ENCODE data around the gene GEMIN8.

Gene GEMIN8, protein sequence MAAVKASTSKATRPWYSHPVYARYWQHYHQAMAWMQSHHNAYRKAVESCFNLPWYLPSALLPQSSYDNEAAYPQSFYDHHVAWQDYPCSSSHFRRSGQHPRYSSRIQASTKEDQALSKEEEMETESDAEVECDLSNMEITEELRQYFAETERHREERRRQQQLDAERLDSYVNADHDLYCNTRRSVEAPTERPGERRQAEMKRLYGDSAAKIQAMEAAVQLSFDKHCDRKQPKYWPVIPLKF

DNA sequence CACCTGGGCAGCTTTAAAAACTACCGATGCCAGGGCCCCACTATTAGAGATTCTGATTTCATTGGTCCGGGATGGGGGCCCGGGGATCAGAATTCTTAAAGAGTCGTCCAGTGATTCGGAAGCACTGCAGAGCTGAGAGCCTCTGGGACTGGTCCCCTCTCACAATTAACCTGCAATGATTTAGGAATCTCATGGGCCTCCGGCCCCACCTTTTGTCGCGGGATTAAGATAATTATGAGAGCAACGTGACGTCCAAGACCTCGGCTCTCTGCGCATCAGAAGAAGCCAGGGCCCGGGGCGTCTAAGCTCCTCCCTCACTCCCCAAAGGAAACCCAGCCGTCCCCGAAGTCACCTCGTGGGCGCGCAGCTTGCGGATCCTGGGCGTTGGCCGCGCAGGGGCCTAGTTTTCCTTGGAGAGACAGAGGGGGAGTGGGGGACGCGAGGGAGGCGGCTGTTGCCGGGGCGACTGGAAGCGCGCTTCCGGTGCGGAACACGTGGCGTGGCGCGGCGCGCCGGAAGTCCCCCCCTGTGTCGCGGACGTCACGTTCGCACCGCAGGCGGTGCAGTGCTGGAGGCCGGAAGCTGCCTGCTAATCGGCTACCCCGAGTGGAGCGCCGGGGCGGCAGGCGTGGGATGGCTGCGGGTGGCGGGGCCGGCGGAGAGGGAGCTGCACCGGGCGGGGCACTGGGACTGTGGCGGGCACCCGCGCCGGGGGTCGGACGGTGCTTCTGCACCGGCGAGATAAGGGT lies at the start of gene GEMIN8:
TSS of gene GEMIN8 (minus strand) at position 468 of the 749 bp plus-strand sequence. CDS start 8,414 bp downstream, outside the sequence.
- H3K27me3 ChIP-seq (ENCODE audit: control insufficient read depth in 5 of 5, insufficient read depth in 4 of 5, low read length in 5 of 5), result peaks cover 0 to 4% (median 0%) of the 10 kb centered on the region in 5 donors
- H3K27ac ChIP-seq (ENCODE audit: low read depth, low read length), result peak within 1 kb of the TSS; percentile 73
- H3K4me1 ChIP-seq (ENCODE audit: control insufficient read depth in 5 of 5, insufficient read depth in 5 of 5, low read length in 5 of 5), result peaks cover 0 to 31% (median 24%) of the 10 kb centered on the region in 5 donors
- H3K36me3 ChIP-seq (ENCODE audit: control insufficient read depth in 5 of 5, insufficient read depth in 5 of 5, low read length in 5 of 5), result peaks cover 0 to 2% (median 0%) of the 10 kb centered on the region in 5 donors
- H3K9me3 ChIP-seq (ENCODE audit: control insufficient read depth in 5 of 5, low read length in 5 of 5), result no peaks in the 10 kb centered on the region
- H3K9ac ChIP-seq (ENCODE audit: low read length in 5 of 5), result peak within 1 kb of the TSS in 4 of 5 donors; percentile 42 to 82 (median 82)
- peak within 1 kb of the TSS; percentile 73 to 83 (median 80) for H3K4me3 ChIP-seq (ENCODE audit: low read depth in 1 of 5, low read length in 5 of 5)

DNA sequence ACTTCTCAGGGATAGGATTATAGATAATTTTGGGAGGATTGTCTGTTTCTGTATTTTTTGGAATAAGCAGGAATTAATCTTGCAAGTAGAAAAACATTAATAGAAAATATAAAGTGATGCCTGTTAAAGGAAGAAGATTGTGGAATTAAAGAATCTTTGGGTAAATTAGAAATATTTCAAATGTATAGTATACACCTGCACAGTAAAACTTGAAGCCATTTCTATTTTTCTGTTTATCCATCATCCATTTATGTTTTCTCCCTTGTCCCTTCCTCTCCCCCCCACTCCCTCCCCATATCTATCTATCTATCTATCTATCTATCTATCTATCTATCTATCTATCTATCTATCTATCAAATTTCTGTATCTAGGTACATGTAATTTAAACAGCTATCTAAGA lies 46.9 kb upstream of the GEMIN8 start:
- no peaks in the 10 kb centered on the region for H3K36me3 ChIP-seq (ENCODE audit: control insufficient read depth in 5 of 5, insufficient read depth in 5 of 5, low read length in 5 of 5)
- H3K4me1 ChIP-seq (ENCODE audit: control insufficient read depth in 5 of 5, insufficient read depth in 5 of 5, low read length in 5 of 5), result no peaks in the 10 kb centered on the region
- H3K9ac ChIP-seq (ENCODE audit: low read length in 5 of 5), result no peak overlapping the region
- H3K4me3 ChIP-seq (ENCODE audit: low read depth in 1 of 5, low read length in 5 of 5), result no peak overlapping the region
- no peaks in the 10 kb centered on the region for H3K9me3 ChIP-seq (ENCODE audit: control insufficient read depth in 5 of 5, low read length in 5 of 5)
- H3K27ac ChIP-seq (ENCODE audit: low read depth, low read length), result no peak overlapping the region
- H3K27me3 ChIP-seq (ENCODE audit: control insufficient read depth in 5 of 5, insufficient read depth in 4 of 5, low read length in 5 of 5), result peaks cover 0 to 2% (median 0%) of the 10 kb centered on the region in 5 donors

DNA sequence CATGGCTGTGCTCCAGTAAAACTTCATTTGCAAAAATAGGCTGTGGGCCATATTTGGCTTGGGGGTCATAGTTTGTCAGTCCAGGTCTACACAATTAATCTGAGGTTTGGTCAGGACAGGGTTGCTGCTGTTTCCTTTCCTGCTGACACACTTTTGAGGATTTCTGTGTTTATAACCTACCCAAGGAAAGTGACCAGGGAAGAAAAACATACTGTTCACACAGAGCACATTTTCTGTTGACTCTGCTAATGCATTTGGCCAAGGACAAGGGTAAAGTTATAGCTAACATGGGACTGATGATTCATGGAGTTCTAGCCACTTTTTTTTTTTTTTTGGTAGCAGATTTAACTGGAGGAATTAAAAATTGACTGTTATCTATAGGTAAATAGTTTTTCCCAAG lies 43.9 kb upstream of the GEMIN8 start:
- Histone ChIP-seq H3K27me3 (ENCODE audit: control insufficient read depth in 5 of 5, insufficient read depth in 4 of 5, low read length in 5 of 5) (peaks cover 0 to 10% (median 4%) of the 10 kb centered on the region in 5 donors), H3K27ac (ENCODE audit: low read depth, low read length) (no peak overlapping the region), H3K9me3 (ENCODE audit: control insufficient read depth in 5 of 5, low read length in 5 of 5) (no peaks in the 10 kb centered on the region), H3K36me3 (ENCODE audit: control insufficient read depth in 5 of 5, insufficient read depth in 5 of 5, low read length in 5 of 5) (no peaks in the 10 kb centered on the region), H3K4me1 (ENCODE audit: control insufficient read depth in 5 of 5, insufficient read depth in 5 of 5, low read length in 5 of 5) (no peaks in the 10 kb centered on the region), H3K9ac (ENCODE audit: low read length in 5 of 5) (no peak overlapping the region), H3K4me3 (ENCODE audit: low read depth in 1 of 5, low read length in 5 of 5) (no peak overlapping the region)

DNA sequence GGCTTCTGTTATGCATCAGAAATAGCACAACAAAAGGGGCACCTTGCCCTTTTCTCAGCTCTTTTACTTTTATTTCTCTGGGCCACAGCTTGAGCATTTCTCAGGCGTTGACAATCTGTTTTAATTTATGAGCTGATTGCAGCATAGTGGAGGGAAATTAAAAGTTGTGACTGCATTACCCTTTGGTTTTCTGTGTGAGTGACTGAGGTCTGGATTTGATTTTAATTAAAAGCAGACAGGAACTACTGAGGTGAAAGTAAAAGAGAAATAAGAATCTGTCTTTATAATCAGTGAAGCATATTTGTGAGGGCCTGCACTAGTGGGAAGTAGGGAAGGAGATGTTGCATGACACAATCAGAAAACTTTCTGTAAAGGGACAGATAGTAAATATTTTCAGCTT lies 43.4 kb upstream of the GEMIN8 start:
- Histone ChIP-seq H3K27me3 (ENCODE audit: control insufficient read depth in 5 of 5, insufficient read depth in 4 of 5, low read length in 5 of 5) (peaks cover 0 to 10% (median 4%) of the 10 kb centered on the region in 5 donors), H3K9ac (ENCODE audit: low read length in 5 of 5) (no peak overlapping the region), H3K4me3 (ENCODE audit: low read depth in 1 of 5, low read length in 5 of 5) (no peak overlapping the region), H3K4me1 (ENCODE audit: control insufficient read depth in 5 of 5, insufficient read depth in 5 of 5, low read length in 5 of 5) (no peaks in the 10 kb centered on the region), H3K27ac (ENCODE audit: low read depth, low read length) (no peak overlapping the region), H3K9me3 (ENCODE audit: control insufficient read depth in 5 of 5, low read length in 5 of 5) (no peaks in the 10 kb centered on the region), H3K36me3 (ENCODE audit: control insufficient read depth in 5 of 5, insufficient read depth in 5 of 5, low read length in 5 of 5) (no peaks in the 10 kb centered on the region)

DNA sequence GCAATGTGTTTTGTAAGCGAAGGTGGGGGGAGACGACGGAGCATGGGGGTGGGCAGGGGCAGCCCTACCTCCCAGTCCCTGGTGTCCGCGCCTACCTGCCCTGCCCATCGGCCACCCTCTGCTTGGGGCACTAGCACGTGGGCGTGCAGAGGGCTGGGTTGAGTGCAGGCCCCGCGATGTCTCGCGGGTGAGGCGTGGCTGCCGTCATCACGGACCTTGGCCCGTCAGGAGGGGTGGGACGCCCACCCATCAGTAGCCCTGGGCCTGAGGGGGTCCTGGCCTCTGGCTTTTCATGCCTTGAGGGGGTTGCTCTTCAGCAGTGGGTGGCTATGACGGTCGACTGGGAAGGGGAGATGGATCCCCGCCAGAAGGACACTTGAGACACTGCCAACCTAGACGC lies 36.1 kb upstream of the GEMIN8 start:
- H3K9ac ChIP-seq (ENCODE audit: low read length in 5 of 5), result no peak overlapping the region
- no peaks in the 10 kb centered on the region for H3K9me3 ChIP-seq (ENCODE audit: control insufficient read depth in 5 of 5, low read length in 5 of 5)
- no peaks in the 10 kb centered on the region for H3K36me3 ChIP-seq (ENCODE audit: control insufficient read depth in 5 of 5, insufficient read depth in 5 of 5, low read length in 5 of 5)
- peaks cover 3 to 28% (median 14%) of the 10 kb centered on the region in 5 donors for H3K27me3 ChIP-seq (ENCODE audit: control insufficient read depth in 5 of 5, insufficient read depth in 4 of 5, low read length in 5 of 5)
- no peaks in the 10 kb centered on the region for H3K4me1 ChIP-seq (ENCODE audit: control insufficient read depth in 5 of 5, insufficient read depth in 5 of 5, low read length in 5 of 5)
- H3K4me3 ChIP-seq (ENCODE audit: low read depth in 1 of 5, low read length in 5 of 5), result no peak overlapping the region
- no peak overlapping the region for H3K27ac ChIP-seq (ENCODE audit: low read depth, low read length)

DNA sequence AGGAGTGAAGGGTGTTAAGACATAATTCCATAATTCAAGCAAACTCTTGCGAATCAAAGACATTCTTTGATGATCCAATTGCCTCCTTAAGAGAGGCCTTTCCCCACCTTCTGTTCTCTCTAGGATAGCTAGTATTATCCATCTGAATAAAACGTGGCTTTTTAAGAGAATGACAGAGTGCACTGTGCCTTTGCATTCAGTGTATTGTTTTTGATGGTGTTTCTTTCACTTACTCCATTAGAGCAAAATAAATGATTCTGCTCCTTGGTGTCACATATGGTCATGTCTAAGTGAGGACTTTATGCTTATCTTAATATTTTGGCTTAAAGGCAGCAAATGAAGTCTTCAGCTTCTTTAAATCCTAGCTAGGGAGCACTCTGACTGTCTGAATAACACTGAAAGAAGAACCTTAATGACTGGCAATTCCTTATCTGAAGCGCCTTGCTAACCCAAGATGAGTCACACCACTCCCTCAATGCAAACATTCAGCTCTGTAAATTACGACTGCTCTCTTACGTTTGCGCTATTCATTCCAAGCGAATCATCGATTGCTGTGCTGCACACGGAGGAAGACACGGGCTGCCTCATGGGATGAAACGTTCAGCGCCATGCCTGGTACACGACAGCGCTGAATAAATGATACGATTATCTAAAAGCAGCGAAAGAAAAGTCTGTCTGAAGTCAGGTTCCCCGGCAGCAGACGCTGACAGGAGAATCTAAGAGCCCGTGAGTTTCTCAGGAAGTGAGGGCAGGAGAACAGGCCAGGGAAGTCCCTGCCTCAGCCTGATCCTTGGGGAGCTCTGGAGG lies 35.1 kb upstream of the GEMIN8 start:
- Histone ChIP-seq H3K9me3 (ENCODE audit: control insufficient read depth in 5 of 5, low read length in 5 of 5) (no peaks in the 10 kb centered on the region), H3K4me3 (ENCODE audit: low read depth in 1 of 5, low read length in 5 of 5) (no peak overlapping the region)

DNA sequence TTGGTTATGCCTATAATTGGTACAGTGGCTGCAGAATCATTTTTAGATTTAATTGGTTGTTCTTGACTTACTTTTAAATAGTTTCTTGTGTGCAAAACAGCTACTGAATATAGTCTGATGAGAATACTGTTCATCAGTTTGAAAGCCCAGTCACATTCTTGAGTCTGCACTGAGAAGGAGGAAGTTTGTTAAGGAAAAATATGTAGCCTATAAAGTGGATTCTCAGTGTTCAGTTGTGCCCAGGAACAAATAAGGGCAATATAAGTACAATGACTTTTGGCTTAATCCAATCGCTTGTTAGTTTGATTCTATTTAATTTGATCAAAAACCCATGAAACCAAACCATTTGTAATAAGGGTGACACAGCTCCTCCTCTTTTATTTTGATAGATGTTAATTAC lies 32.8 kb upstream of the GEMIN8 start:
- Histone ChIP-seq H3K4me3 (ENCODE audit: low read depth in 1 of 5, low read length in 5 of 5) (no peak overlapping the region), H3K36me3 (ENCODE audit: control insufficient read depth in 5 of 5, insufficient read depth in 5 of 5, low read length in 5 of 5) (no peaks in the 10 kb centered on the region), H3K4me1 (ENCODE audit: control insufficient read depth in 5 of 5, insufficient read depth in 5 of 5, low read length in 5 of 5) (no peaks in the 10 kb centered on the region), H3K9ac (ENCODE audit: low read length in 5 of 5) (no peak overlapping the region), H3K9me3 (ENCODE audit: control insufficient read depth in 5 of 5, low read length in 5 of 5) (no peaks in the 10 kb centered on the region), H3K27me3 (ENCODE audit: control insufficient read depth in 5 of 5, insufficient read depth in 4 of 5, low read length in 5 of 5) (peaks cover 3 to 33% (median 5%) of the 10 kb centered on the region in 5 donors), H3K27ac (ENCODE audit: low read depth, low read length) (no peak overlapping the region)

More for the DNA sequence above, 35.1 kb upstream of the GEMIN8 start:
- Histone ChIP-seq H3K4me1 (ENCODE audit: control insufficient read depth in 5 of 5, insufficient read depth in 5 of 5, low read length in 5 of 5) (no peaks in the 10 kb centered on the region), H3K27ac (ENCODE audit: low read depth, low read length) (no peak overlapping the region), H3K36me3 (ENCODE audit: control insufficient read depth in 5 of 5, insufficient read depth in 5 of 5, low read length in 5 of 5) (no peaks in the 10 kb centered on the region), H3K9ac (ENCODE audit: low read length in 5 of 5) (no peak overlapping the region), H3K27me3 (ENCODE audit: control insufficient read depth in 5 of 5, insufficient read depth in 4 of 5, low read length in 5 of 5) (peaks cover 3 to 31% (median 14%) of the 10 kb centered on the region in 5 donors)

DNA sequence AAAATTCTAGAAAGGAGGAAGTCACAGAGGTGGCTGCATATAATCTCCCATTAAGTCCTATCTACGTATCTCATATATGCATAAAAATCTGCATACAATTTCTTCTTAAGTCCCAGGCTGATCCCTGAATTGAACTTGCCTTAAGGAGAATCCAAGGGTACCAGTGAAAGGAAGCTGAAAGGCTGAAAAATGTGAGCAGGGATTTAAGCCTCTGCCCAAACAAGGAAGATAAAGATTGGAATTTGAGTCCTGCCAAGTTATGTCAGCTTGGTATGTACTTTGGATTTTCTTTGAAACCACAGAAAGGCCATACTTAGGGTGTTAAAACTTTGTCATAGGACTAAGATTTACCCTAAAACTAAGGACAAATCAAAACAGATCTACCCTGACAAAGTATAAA lies 26.5 kb upstream of the GEMIN8 start:
- H3K4me3 ChIP-seq (ENCODE audit: low read depth in 1 of 5, low read length in 5 of 5), result no peak overlapping the region
- no peaks in the 10 kb centered on the region for H3K36me3 ChIP-seq (ENCODE audit: control insufficient read depth in 5 of 5, insufficient read depth in 5 of 5, low read length in 5 of 5)
- H3K9ac ChIP-seq (ENCODE audit: low read length in 5 of 5), result no peak overlapping the region
- no peaks in the 10 kb centered on the region for H3K4me1 ChIP-seq (ENCODE audit: control insufficient read depth in 5 of 5, insufficient read depth in 5 of 5, low read length in 5 of 5)
- H3K27me3 ChIP-seq (ENCODE audit: control insufficient read depth in 5 of 5, insufficient read depth in 4 of 5, low read length in 5 of 5), result peaks cover 0 to 23% (median 7%) of the 10 kb centered on the region in 5 donors
- no peaks in the 10 kb centered on the region for H3K9me3 ChIP-seq (ENCODE audit: control insufficient read depth in 5 of 5, low read length in 5 of 5)
- H3K27ac ChIP-seq (ENCODE audit: low read depth, low read length), result no peak overlapping the region

DNA sequence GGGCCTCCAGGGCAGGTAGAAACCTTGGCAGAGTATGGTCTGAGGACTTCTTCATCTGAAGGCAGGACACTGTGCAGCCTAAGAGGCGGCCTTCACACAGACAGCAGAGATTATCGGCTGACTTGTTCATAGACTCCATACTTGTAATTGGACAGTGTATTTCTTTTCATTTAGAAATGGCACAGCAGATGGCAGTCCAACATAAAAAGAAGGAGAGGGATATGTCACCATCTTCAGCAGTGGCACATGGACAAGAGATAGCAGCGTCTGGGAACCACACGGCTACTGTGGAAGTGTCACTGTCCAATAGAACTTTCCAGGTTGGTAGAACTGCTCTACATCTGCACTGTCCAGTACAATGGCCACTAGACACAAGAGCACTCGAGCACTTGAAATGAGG lies 21.7 kb upstream of the GEMIN8 start:
- peaks cover 0 to 28% (median 9%) of the 10 kb centered on the region in 5 donors for H3K27me3 ChIP-seq (ENCODE audit: control insufficient read depth in 5 of 5, insufficient read depth in 4 of 5, low read length in 5 of 5)
- no peaks in the 10 kb centered on the region for H3K4me1 ChIP-seq (ENCODE audit: control insufficient read depth in 5 of 5, insufficient read depth in 5 of 5, low read length in 5 of 5)
- H3K9ac ChIP-seq (ENCODE audit: low read length in 5 of 5), result no peak overlapping the region
- H3K4me3 ChIP-seq (ENCODE audit: low read depth in 1 of 5, low read length in 5 of 5), result no peak overlapping the region
- no peak overlapping the region for H3K27ac ChIP-seq (ENCODE audit: low read depth, low read length)
- H3K36me3 ChIP-seq (ENCODE audit: control insufficient read depth in 5 of 5, insufficient read depth in 5 of 5, low read length in 5 of 5), result no peaks in the 10 kb centered on the region
- peaks cover 0 to 5% (median 0%) of the 10 kb centered on the region in 5 donors for H3K9me3 ChIP-seq (ENCODE audit: control insufficient read depth in 5 of 5, low read length in 5 of 5)
